Mucosa of descending colon (tissue), 3 donors: ENCODE results near the gene CDKN2D. TPM values are rescaled to one million over a fixed set of nuclear protein-coding genes. Genes with fewer than 3 reads are reported as not detected.

Experiments used
- ATAC-seq: fragments of 200-7000 bp; cut with Tn5 transposase; one replicate; pipeline ENCODE4 v1.9.1; 2020; ENCODE audit warnings: mild to moderate bottlenecking, moderate library complexity
- DNase-seq, 3 donors: peaks; one replicate each; pipeline ENCODE4 v3.0.0-alpha.2; 2020
- H3K36me3 ChIP-seq: fragments of 200-600 bp; one replicate; pipeline ENCODE4 v1.8.0; 2021; ENCODE audit warnings: low read depth, mild to moderate bottlenecking
- H3K4me1 ChIP-seq: fragments of 200-600 bp; one replicate; pipeline ENCODE4 v1.8.0; 2021; ENCODE audit warnings: low read depth, mild to moderate bottlenecking
- H3K4me3 ChIP-seq: fragments of 200-600 bp; one replicate; pipeline ENCODE4 v1.8.0; 2021; ENCODE audit warnings: mild to moderate bottlenecking
- H3K9me3 ChIP-seq: fragments of 200-600 bp; one replicate; pipeline ENCODE4 v1.8.0; 2021; ENCODE audit warnings: mild to moderate bottlenecking
- intact Hi-C, 2 donors: fragments of 100-400 bp; cut with DNase I in 1 of 2; cut with micrococcal nuclease in 1 of 2; formaldehyde crosslinking; loops; one replicate each; pipeline versions ENCODE4 v1.11.0 to v1.11.1; 2022; cut with DNase I, micrococcal nuclease
- long read RNA-seq, 2 donors: library from polyadenylated mRNA; unstranded; transcript quantifications; one replicate each; pipeline ENCODE4 v2.0.0, GENCODE V29; 2019 to 2021
- total RNA-seq, 3 donors: library from RNA; stranded (reverse); fragmentation: NEBNext Ultra II Directional in 2 of 3; extraction: Animal tissue kit (Norgen Biotek cat#: 25700) in 2 of 3; gene quantifications; one replicate each; pipeline versions ENCODE4 v1.2.1 to v1.2.4, GENCODE V29; 2021 to 2023
- TF ChIP-seq, protein P1 (sequence below): fragments of 200-600 bp; IDR thresholded peaks from one replicate; pipeline ENCODE4 v1.8.0; 2022; ENCODE audit warnings: antibody characterized with exemption, mild to moderate bottlenecking
- donor health status: DM: no; HTN: no; CAD: no; lungs with moderate emphysema.
- donor health status: DM: no; HTN: no; CAD: no.
- donor health status: DM: no; HTN: yes; CAD: no.

Gene CDKN2D
- 10 to 100 TPM in 2 of 3 donors, 1 to 10 TPM in 1; 6.1 to 12.1 (median 11.9) TPM for total RNA-seq
- long read RNA-seq, donor 1, transcript CDKN2D-202 (2 exons, 1,422 nt), result major isoform, 29 of 40 reads
- long read RNA-seq, donor 1, partial matches to known transcripts, result 7 of 40 reads
- long read RNA-seq, donor 1, other reads (novel, unspliced or antisense), result 0 of 40 reads
- long read RNA-seq, donor 2, partial matches to known transcripts, result 0 of 5 reads
- long read RNA-seq, donor 2, other reads (novel, unspliced or antisense), result 0 of 5 reads

GRCh38 chr19:10568826-10569651, at the start of gene CDKN2D:
Gene CDKN2D, minus strand, starts transcription at chr19:10568979. Its CDS starts 326 bp downstream, at chr19:10568653.
- Histone ChIP-seq H3K4me1 (peaks cover 36% of the 10 kb centered on the region), H3K4me3 (peak within 1 kb of the TSS; percentile 46), H3K9me3 (no peaks in the 10 kb centered on the region), H3K36me3 (no peaks in the 10 kb centered on the region)
- DNase-seq, result peak; percentile 100
- intact Hi-C loops, result no loop called here
- TF ChIP-seq, protein P1, sequence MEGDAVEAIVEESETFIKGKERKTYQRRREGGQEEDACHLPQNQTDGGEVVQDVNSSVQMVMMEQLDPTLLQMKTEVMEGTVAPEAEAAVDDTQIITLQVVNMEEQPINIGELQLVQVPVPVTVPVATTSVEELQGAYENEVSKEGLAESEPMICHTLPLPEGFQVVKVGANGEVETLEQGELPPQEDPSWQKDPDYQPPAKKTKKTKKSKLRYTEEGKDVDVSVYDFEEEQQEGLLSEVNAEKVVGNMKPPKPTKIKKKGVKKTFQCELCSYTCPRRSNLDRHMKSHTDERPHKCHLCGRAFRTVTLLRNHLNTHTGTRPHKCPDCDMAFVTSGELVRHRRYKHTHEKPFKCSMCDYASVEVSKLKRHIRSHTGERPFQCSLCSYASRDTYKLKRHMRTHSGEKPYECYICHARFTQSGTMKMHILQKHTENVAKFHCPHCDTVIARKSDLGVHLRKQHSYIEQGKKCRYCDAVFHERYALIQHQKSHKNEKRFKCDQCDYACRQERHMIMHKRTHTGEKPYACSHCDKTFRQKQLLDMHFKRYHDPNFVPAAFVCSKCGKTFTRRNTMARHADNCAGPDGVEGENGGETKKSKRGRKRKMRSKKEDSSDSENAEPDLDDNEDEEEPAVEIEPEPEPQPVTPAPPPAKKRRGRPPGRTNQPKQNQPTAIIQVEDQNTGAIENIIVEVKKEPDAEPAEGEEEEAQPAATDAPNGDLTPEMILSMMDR, result peak; percentile 34
- peak; percentile 85 for ATAC-seq

GRCh38 chr19:10617409-10618121, 48.8 kb upstream of the CDKN2D start:
- TF ChIP-seq, protein P1, result no peak
- Histone ChIP-seq H3K36me3 (no peaks in the 10 kb centered on the region), H3K4me1 (peaks cover 6% of the 10 kb centered on the region), H3K9me3 (no peaks in the 10 kb centered on the region), H3K4me3 (no peak overlapping the region)
- DNase-seq (no peak), ATAC-seq (no peak)
- intact Hi-C loops, result no loop called here

DNA sequence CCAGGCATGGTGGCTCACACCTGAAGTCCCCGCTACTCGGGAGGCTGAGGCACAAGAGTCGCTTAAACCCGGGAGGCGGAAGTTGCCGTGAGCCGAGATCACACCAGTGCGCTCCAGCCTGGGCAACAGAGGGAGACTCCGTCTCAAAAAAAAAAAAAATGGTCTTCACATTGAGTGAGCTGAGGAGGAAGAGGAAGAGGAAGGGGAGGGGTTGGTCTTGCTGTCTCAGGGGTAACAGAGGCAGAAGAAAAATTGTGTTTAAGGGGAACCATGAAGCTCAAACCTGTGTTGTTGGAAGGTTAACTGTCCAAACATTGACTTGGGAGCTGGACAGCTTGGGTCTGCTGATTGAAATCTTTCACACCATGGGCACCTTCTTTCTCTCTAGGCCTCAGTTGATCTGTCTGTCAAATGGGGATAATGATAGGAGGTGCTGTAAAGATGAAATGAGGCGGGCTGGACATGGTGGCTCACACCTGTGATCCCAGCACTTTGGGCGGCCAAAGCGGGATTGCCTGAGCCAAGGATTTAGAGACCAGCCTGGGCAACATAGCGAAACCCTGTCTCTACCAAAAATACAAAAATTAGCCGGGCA, 46.7 kb upstream of the CDKN2D start:
- no peak for DNase-seq
- no peak for ATAC-seq
- H3K9me3 ChIP-seq, result no peaks in the 10 kb centered on the region
- H3K36me3 ChIP-seq, result no peaks in the 10 kb centered on the region
- H3K4me3 ChIP-seq, result no peak overlapping the region
- TF ChIP-seq, protein P1, result no peak
- H3K4me1 ChIP-seq, result peaks cover 7% of the 10 kb centered on the region
- intact Hi-C loops, result no loop called here

DNA sequence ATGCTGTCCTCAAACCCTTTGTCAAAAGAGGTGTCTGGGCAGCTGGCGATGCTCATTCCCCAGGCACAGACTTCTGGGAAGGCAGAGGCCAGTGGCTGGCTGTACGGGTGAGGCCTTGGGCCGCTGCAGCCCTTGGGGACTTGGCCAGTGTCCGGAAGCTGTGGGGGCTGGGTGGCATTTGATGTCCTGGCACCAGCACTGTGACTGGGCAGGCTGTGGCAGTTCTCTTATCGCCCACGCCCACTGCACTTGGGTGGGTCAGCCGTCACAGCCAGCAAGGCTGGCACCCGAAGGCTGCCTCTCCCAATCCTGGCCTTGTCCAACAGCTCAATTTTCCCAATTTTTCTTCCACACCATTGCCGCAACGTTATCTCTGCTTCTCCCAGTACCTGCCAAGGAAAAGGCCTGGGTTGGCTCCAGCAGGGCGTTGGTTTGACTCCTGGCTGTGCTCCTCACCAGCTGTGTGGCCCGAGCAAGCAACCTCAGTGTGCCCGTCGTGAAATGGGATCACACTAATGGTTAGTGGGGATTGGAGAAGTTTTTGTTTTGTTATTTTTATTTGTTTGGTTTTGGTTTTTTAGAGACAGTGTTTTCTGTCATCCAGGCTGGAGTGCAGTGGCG, 43.8 kb upstream of the CDKN2D start:
- H3K9me3 ChIP-seq, result no peaks in the 10 kb centered on the region
- TF ChIP-seq, protein P1, result no peak
- no peaks in the 10 kb centered on the region for H3K36me3 ChIP-seq
- intact Hi-C loops, result no loop called here
- no peak overlapping the region for H3K4me3 ChIP-seq
- H3K4me1 ChIP-seq, result peaks cover 7% of the 10 kb centered on the region
- DNase-seq, result peak; percentile 66 to 67 (median 67)
- peak; percentile 92 for ATAC-seq

DNA sequence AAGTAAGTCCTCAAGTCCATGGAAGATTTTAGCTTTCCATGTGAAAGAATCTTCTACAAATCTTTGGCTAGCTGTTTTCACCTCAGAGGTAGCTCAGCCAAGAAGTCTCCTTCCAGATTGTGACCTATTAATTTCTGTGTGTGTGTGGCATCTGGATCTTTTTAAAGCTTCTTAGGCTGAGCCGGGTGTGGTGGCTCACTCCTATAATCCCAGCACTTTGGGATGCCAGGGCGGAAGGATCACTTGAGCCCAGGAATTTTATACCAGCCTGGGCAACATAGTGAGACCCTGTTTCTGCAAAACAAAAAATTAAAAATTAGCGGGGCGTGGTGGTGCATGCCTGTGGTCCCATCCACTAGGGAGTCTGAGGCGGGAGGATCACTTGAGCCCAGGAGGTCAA, 43.1 kb upstream of the CDKN2D start:
- intact Hi-C loops, result no loop called here
- H3K4me1 ChIP-seq, result peaks cover 7% of the 10 kb centered on the region
- no peak for ATAC-seq

More for the DNA sequence above, 43.1 kb upstream of the CDKN2D start:
- no peak for DNase-seq
- Histone ChIP-seq H3K9me3 (no peaks in the 10 kb centered on the region), H3K36me3 (no peaks in the 10 kb centered on the region), H3K4me3 (no peak overlapping the region)
- TF ChIP-seq, protein P1, result no peak
